K562 (cell line): ENCODE measurements around the gene ELOVL7. TPM values are rescaled to one million over a fixed set of nuclear protein-coding genes. Genes with fewer than 3 reads are reported as not detected.

Source experiments
- ATAC-seq: fragments of 200-7000 bp; cut with Tn5 transposase; 3 replicates; pipeline ENCODE4 v1.9.1; 2020; ENCODE audit warnings: moderate library complexity
- BruUV-seq: library from RNA; stranded (reverse); fragments of 400-500 nt; replicated peaks from 2 replicates; lab custom pipeline; 2021; lab: Mats Ljungman, UMichigan
- CTCF ChIA-PET: fragments of 300-600 bp; formaldehyde crosslinking; extraction: SDS; loops from one replicate; lab custom pipeline; 2021; ENCODE audit warnings: low intra/inter-chr PET ratio; lab: Yijun Ruan, JAX
- POLR2A ChIA-PET: fragments of 300-600, 350-650 bp; sonication (Branson Sonifier 250); formaldehyde crosslinking; extraction: SDS; loops from one replicate; lab custom pipeline; 2021; ENCODE audit warnings: antibody characterized with exemption, inconsistent platforms; lab: Yijun Ruan, JAX
- DNase-seq, 4 experiments: peaks; one replicate each; pipeline versions ENCODE4 v3.0.0 to v3.0.0-alpha.2; 2011 to 2018; ENCODE audit warnings: low spot score in 3 of 4, mixed read lengths in 3 of 4; ENCODE audit errors: extremely low read depth in 1 of 4
- FAIRE-seq: peaks from 2 replicates; lab custom pipeline; 2011; peaks lifted over from hg19 to GRCh38; lab: Jason Lieb, UNC
- H2AFZ ChIP-seq: 2 replicates; pipeline ENCODE4 v1.6.0; 2011; ENCODE audit warnings: low read depth, low read length, control low read depth, inconsistent platforms
- H3K27ac ChIP-seq: fragments of 200-600 bp; 3 replicates; pipeline ENCODE4 v1.8.0; 2011; ENCODE audit warnings: low read depth, mild to moderate bottlenecking, control low read depth, inconsistent platforms, low read length, moderate library complexity, mixed read lengths; ENCODE audit errors: extremely low read depth
- H3K27me3 ChIP-seq, 2 experiments: fragments of 300-600 bp in 1 of 2; 2 replicates in 1 of 2; 3 replicates in 1 of 2; pipeline versions ENCODE4 v1.6.0 to v1.8.0; 2011; ENCODE audit warnings: inconsistent platforms in 2 of 2, low read length in 2 of 2, mild to moderate bottlenecking in 1 of 2, mixed read lengths in 1 of 2, moderate library complexity in 1 of 2; ENCODE audit not compliant: control insufficient read depth in 2 of 2, insufficient read depth in 2 of 2
- H3K36me3 ChIP-seq: fragments of 300-600 bp; 3 replicates; pipeline ENCODE4 v1.8.0; 2011; ENCODE audit warnings: mild to moderate bottlenecking, low read length, inconsistent platforms; ENCODE audit not compliant: control insufficient read depth, insufficient read depth
- H3K4me1 ChIP-seq, 2 experiments: fragments of 200-600 bp in 1 of 2; replicated peaks in 1 of 2; 2 replicates in 1 of 2; 3 replicates in 1 of 2; pipeline versions ENCODE4 v1.5.1 to v1.8.0; 2011; ENCODE audit warnings: inconsistent platforms in 2 of 2, low read length in 2 of 2, mild to moderate bottlenecking in 1 of 2, mixed read lengths in 1 of 2, moderate library complexity in 1 of 2; ENCODE audit not compliant: control insufficient read depth in 2 of 2, insufficient read depth in 2 of 2
- H3K4me2 ChIP-seq: 2 replicates; pipeline ENCODE4 v1.6.1; 2011; ENCODE audit warnings: low read length, control low read depth, inconsistent platforms, mixed read lengths; ENCODE audit not compliant: insufficient read depth
- H3K4me3 ChIP-seq: fragments of 200-600 bp; sonication (generic), shearing (Covaris generic); 2 replicates; pipeline ENCODE4 v1.5.1; 2016; ENCODE audit warnings: control low read depth, inconsistent platforms
- H3K79me2 ChIP-seq: fragments of 200-600 bp; 3 replicates; pipeline ENCODE4 v1.8.0; 2011; ENCODE audit warnings: low read length, inconsistent platforms; ENCODE audit not compliant: control insufficient read depth, insufficient read depth
- H3K9ac ChIP-seq, 2 experiments: 2 replicates each; pipeline versions ENCODE4 v1.6.0 to v1.6.1; 2011; ENCODE audit warnings: low read depth in 2 of 2, low read length in 2 of 2, control low read depth in 1 of 2, inconsistent platforms in 1 of 2, mild to moderate bottlenecking in 1 of 2, mixed read lengths in 1 of 2; ENCODE audit not compliant: insufficient read depth in 1 of 2
- H3K9me1 ChIP-seq: one replicate; pipeline ENCODE4 v1.6.0; 2011; ENCODE audit warnings: inconsistent platforms, mild to moderate bottlenecking, low read length, moderate library complexity; ENCODE audit not compliant: control insufficient read depth, insufficient read depth
- H3K9me3 ChIP-seq: replicated peaks from 2 replicates; pipeline ENCODE4 v1.5.1; 2011; ENCODE audit warnings: low read depth, low read length, inconsistent platforms; ENCODE audit not compliant: control insufficient read depth, insufficient read depth
- H4K20me1 ChIP-seq: replicated peaks from 2 replicates; pipeline ENCODE4 v1.6.1; 2011; ENCODE audit warnings: low read length, inconsistent platforms, mixed read lengths; ENCODE audit not compliant: control insufficient read depth, insufficient read depth
- GMEB1 ChIP-seq: fragments of 250-450 bp; sonication (Bioruptor Pico); IDR thresholded peaks from 2 replicates; pipeline ENCODE4 v1.4.0; 2020; ENCODE audit warnings: mild to moderate bottlenecking
- GTF2E2 ChIP-seq: fragments of 200-800 bp; sonication (Bioruptor generic); IDR thresholded peaks from 2 replicates; pipeline ENCODE4 v1.6.1; 2016; ENCODE audit warnings: missing genetic modification characterization, missing compliant biosample characterization
- MTA2 ChIP-seq: fragments of 450-650 bp; IDR thresholded peaks from 2 replicates; pipeline ENCODE4 v1.6.1; 2016; ENCODE audit warnings: low read depth
- POU5F1 ChIP-seq: fragments of 150-350 bp; IDR thresholded peaks from 2 replicates; pipeline ENCODE4 v1.6.1; 2014; ENCODE audit warnings: borderline replicate concordance, low read length, low read depth, mild to moderate bottlenecking; ENCODE audit not compliant: partially characterized antibody
- PTTG1 ChIP-seq: fragments of 450-650 bp; IDR thresholded peaks from 2 replicates; pipeline ENCODE4 v1.6.1; 2016; ENCODE audit warnings: low read depth, mild to moderate bottlenecking, missing genetic modification characterization, missing compliant biosample characterization
- SREBF2 ChIP-seq: sonication (generic); formaldehyde crosslinking; IDR thresholded peaks from 2 replicates; pipeline ENCODE4 v1.4.0; 2020; ENCODE audit warnings: mild to moderate bottlenecking, missing genetic modification reagents
- ZNF830 ChIP-seq: fragments of 250-450 bp; sonication (Bioruptor Pico); IDR thresholded peaks from 2 replicates; pipeline ENCODE4 v1.5.0; 2021; ENCODE audit warnings: mild to moderate bottlenecking
- WGBS: fragments of 100-300 bp; shearing (Covaris generic); methylation state at CpG from one replicate; pipeline ENCODE4 v1.1.6; 2016; ENCODE audit warnings: low coverage, mixed read lengths; ENCODE audit not compliant: insufficient coverage; ENCODE audit errors: missing lambda C conversion rate; 5-methylcytosine and 5-hydroxymethylcytosine counted together
- in situ Hi-C: fragments of 300-500 bp; cut with MboI; formaldehyde crosslinking; loops from 4 replicates; pipeline ENCODE4 v1.15.0; 2018; ENCODE audit warnings: inconsistent platforms, mixed read lengths
- intact Hi-C: fragments of 100-400 bp; cut with micrococcal nuclease; formaldehyde crosslinking; loops from 2 replicates; pipeline ENCODE4 v1.14.2; 2022
- polyA plus RNA-seq, 8 experiments: library from polyadenylated mRNA; depleted of rRNA in 4 of 8; stranded (reverse) in 5 of 8; unstranded in 3 of 8; fragments of >200 nt; fragmentation: Nextera tagmentation in 2 of 8; fragmentation: Illumina TruSeq in 1 of 8; extraction: Ambion mirVana in 2 of 8; extraction: Trizol in 1 of 8; gene quantifications; 2 replicates each; pipeline versions ENCODE4 v1.2.1 to v1.2.3, GENCODE V29; 2011 to 2014; ENCODE audit warnings: inconsistent platforms in 1 of 8, missing spikeins in 1 of 8
- total RNA-seq, 7 experiments: library from RNA; depleted of rRNA in 6 of 7; stranded (reverse); fragments of >200 nt in 6 of 7; fragmentation: Illumina TruSeq in 2 of 7; extraction: Trizol in 2 of 7; gene quantifications; 2 replicates each; pipeline versions ENCODE4 v1.2.1 to v1.2.3, GENCODE V29; 2011 to 2021; ENCODE audit warnings: low replicate concordance in 1 of 7
- TF ChIP-seq, protein P1 (sequence below): fragments of 250-450 bp; sonication (Bioruptor Pico); IDR thresholded peaks from 2 replicates; pipeline ENCODE4 v1.8.0; 2021; ENCODE audit warnings: moderate library complexity, mild to moderate bottlenecking, inconsistent platforms
- TF ChIP-seq, protein P2 (sequence below), 3 experiments: fragments of 200-800 bp in 1 of 3; sonication (Bioruptor generic) in 1 of 3; sonication (generic) in 1 of 3; formaldehyde crosslinking in 1 of 3; IDR thresholded peaks; 2 replicates each; pipeline versions ENCODE4 v1.6.1 to v1.8.0; 2016 to 2022; ENCODE audit warnings: mild to moderate bottlenecking in 2 of 3, missing compliant biosample characterization in 2 of 3, missing genetic modification characterization in 2 of 3, missing genetic modification reagents in 1 of 3

The ELOVL7 gene
- total and polyA plus RNA-seq, 9 of the 15 experiments (the other 6 are each of a cell fraction or from before 2014, with no cell fraction given), result 4.5 to 12.3 (median 6.9) TPM

GRCh38 chr5:60810438-60811085, 33.5 kb downstream of the ELOVL7 start:
- BruUV-seq, result no TSS peak
- no peaks in the 10 kb centered on the region; a peak in 1 of 5 replicates for H3K27me3 ChIP-seq
- H2AFZ ChIP-seq, result no peak overlapping the region
- POLR2A ChIA-PET, result no interaction called here
- intact Hi-C loops (no loop called here), in situ Hi-C loops (no loop called here)
- no peaks in the 10 kb centered on the region for H4K20me1 ChIP-seq
- no peaks in the 10 kb centered on the region for H3K9me3 ChIP-seq
- no peak overlapping the region for H3K9ac ChIP-seq
- H3K79me2 ChIP-seq, result no peaks in the 10 kb centered on the region
- no peak for DNase-seq
- no peak overlapping the region for H3K4me3 ChIP-seq
- H3K4me1 ChIP-seq, result 0 out of 5 replicates have a peak, but pooled peaks cover 0 to 6% of the 10 kb centered on the region in 2 experiments
- no peak overlapping the region for H3K27ac ChIP-seq
- CTCF ChIA-PET, result no interaction called here
- no peaks in the 10 kb centered on the region for H3K9me1 ChIP-seq
- WGBS, result 23% methylated on average over 2 of the region's 2 CpGs
- H3K36me3 ChIP-seq, result no peaks in the 10 kb centered on the region
- no peak for TF ChIP-seq PTTG1 (tag)
- TF ChIP-seq SREBF2 (CRISPR knock-in tag), result no peak
- no peak for TF ChIP-seq MTA2
- no peak for TF ChIP-seq GMEB1
- TF ChIP-seq, protein P1, sequence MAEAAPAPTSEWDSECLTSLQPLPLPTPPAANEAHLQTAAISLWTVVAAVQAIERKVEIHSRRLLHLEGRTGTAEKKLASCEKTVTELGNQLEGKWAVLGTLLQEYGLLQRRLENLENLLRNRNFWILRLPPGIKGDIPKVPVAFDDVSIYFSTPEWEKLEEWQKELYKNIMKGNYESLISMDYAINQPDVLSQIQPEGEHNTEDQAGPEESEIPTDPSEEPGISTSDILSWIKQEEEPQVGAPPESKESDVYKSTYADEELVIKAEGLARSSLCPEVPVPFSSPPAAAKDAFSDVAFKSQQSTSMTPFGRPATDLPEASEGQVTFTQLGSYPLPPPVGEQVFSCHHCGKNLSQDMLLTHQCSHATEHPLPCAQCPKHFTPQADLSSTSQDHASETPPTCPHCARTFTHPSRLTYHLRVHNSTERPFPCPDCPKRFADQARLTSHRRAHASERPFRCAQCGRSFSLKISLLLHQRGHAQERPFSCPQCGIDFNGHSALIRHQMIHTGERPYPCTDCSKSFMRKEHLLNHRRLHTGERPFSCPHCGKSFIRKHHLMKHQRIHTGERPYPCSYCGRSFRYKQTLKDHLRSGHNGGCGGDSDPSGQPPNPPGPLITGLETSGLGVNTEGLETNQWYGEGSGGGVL (CRISPR knock-in tag), result no peak
- TF ChIP-seq GTF2E2 (tag), result no peak
- no peak for TF ChIP-seq ZNF830 (CRISPR knock-in tag)
- TF ChIP-seq, protein P2, sequence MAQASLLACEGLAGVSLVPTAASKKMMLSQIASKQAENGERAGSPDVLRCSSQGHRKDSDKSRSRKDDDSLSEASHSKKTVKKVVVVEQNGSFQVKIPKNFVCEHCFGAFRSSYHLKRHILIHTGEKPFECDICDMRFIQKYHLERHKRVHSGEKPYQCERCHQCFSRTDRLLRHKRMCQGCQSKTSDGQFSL (CRISPR knock-in tag; IDR thresholded peaks at IDR 0.05), result no peak
- TF ChIP-seq, protein P2 (tag; IDR thresholded peaks at IDR 0.05), result no peak
- no peak for TF ChIP-seq POU5F1
- TF ChIP-seq, all 486 proteins: peak for 0
- FAIRE-seq, result no peak
- no peak overlapping the region for H3K4me2 ChIP-seq
- no peak for ATAC-seq
